Measurements from ENCODE around the gene CATSPERB. TPM values are rescaled to one million over a fixed set of nuclear protein-coding genes. Genes with fewer than 3 reads are reported as not detected.
"Not testable (repeated sequence)": the region's sequence is repeated elsewhere in the genome, so short reads cannot be mapped to it uniquely, and the experiment has no call there.

CATSPERB gene
- total and polyA plus RNA-seq, 9 donors = 0.06 to 0.93 (median 0.30) TPM; not detected in 1

- H3K9me3 ChIP-seq (replicated peaks; ENCODE audit: control insufficient read depth, low read depth, low read length) = no peaks in the 10 kb centered on the region
- H3K36me3 ChIP-seq (ENCODE audit: control insufficient read depth, insufficient read depth, low read length) = no peaks in the 10 kb centered on the region
- DNase-seq = no peak
- no peaks in the 10 kb centered on the region for H3K4me1 ChIP-seq (ENCODE audit: control insufficient read depth, insufficient read depth, low read length)
- H3K27me3 ChIP-seq (ENCODE audit: control insufficient read depth, insufficient read depth, low read length) = no peaks in the 10 kb centered on the region
- WGBS (ENCODE audit: insufficient coverage) = 50% methylated on average over 1 of the region's 1 CpG
- no peak overlapping the region for H3K4me3 ChIP-seq (ENCODE audit: low read length)
- H3K27ac ChIP-seq (ENCODE audit: low read length) = no peak overlapping the region
Observed at GRCh38 chr14:91752961-91753360, 21.1 kb upstream of the CATSPERB start.

- WGBS (ENCODE audit: insufficient coverage) = no CpG with 5 or more reads among the region's 2 CpGs
- no peak for DNase-seq
- H3K27me3 ChIP-seq (ENCODE audit: control insufficient read depth, insufficient read depth, low read length) = no peaks in the 10 kb centered on the region
- no peaks in the 10 kb centered on the region for H3K36me3 ChIP-seq (ENCODE audit: control insufficient read depth, insufficient read depth, low read length)
- no peak overlapping the region for H3K27ac ChIP-seq (ENCODE audit: low read length)
- no peaks in the 10 kb centered on the region for H3K4me1 ChIP-seq (ENCODE audit: control insufficient read depth, insufficient read depth, low read length)
- H3K9me3 ChIP-seq (replicated peaks; ENCODE audit: control insufficient read depth, low read depth, low read length) = no peaks in the 10 kb centered on the region
- H3K4me3 ChIP-seq (ENCODE audit: low read length) = no peak overlapping the region
Observed at GRCh38 chr14:91751719-91752118, 19.8 kb upstream of the CATSPERB start.

- H3K36me3 ChIP-seq (ENCODE audit: control insufficient read depth, insufficient read depth, low read length) = no peaks in the 10 kb centered on the region
- H3K9me3 ChIP-seq (replicated peaks; ENCODE audit: control insufficient read depth, low read depth, low read length) = no peaks in the 10 kb centered on the region
- no peaks in the 10 kb centered on the region for H3K27me3 ChIP-seq (ENCODE audit: control insufficient read depth, insufficient read depth, low read length)
- H3K4me1 ChIP-seq (ENCODE audit: control insufficient read depth, insufficient read depth, low read length) = no peaks in the 10 kb centered on the region
- H3K27ac ChIP-seq (ENCODE audit: low read length) = no peak overlapping the region
- DNase-seq = no peak
- WGBS (ENCODE audit: insufficient coverage) = no CpG with 5 or more reads among the region's 3 CpGs
- H3K4me3 ChIP-seq (ENCODE audit: low read length) = no peak overlapping the region
Observed at GRCh38 chr14:91750634-91751198, 18.8 kb upstream of the CATSPERB start.

- no peak for DNase-seq
- H3K27me3 ChIP-seq (ENCODE audit: control insufficient read depth, insufficient read depth, low read length) = no peaks in the 10 kb centered on the region
- H3K4me3 ChIP-seq (ENCODE audit: low read length) = no peak overlapping the region
- H3K9me3 ChIP-seq (replicated peaks; ENCODE audit: control insufficient read depth, low read depth, low read length) = no peaks in the 10 kb centered on the region
- no peaks in the 10 kb centered on the region for H3K36me3 ChIP-seq (ENCODE audit: control insufficient read depth, insufficient read depth, low read length)
- H3K27ac ChIP-seq (ENCODE audit: low read length) = no peak overlapping the region
- WGBS (ENCODE audit: insufficient coverage) = no CpG with 5 or more reads among the region's 2 CpGs
- no peaks in the 10 kb centered on the region for H3K4me1 ChIP-seq (ENCODE audit: control insufficient read depth, insufficient read depth, low read length)
Observed at GRCh38 chr14:91749868-91750267, 18.0 kb upstream of the CATSPERB start.

- no peak for DNase-seq
- Histone ChIP-seq H3K4me1 (ENCODE audit: control insufficient read depth, insufficient read depth, low read length) (no peaks in the 10 kb centered on the region), H3K36me3 (ENCODE audit: control insufficient read depth, insufficient read depth, low read length) (no peaks in the 10 kb centered on the region), H3K27me3 (ENCODE audit: control insufficient read depth, insufficient read depth, low read length) (no peaks in the 10 kb centered on the region), H3K9me3 (replicated peaks; ENCODE audit: control insufficient read depth, low read depth, low read length) (no peaks in the 10 kb centered on the region), H3K27ac (ENCODE audit: low read length) (no peak overlapping the region), H3K4me3 (ENCODE audit: low read length) (no peak overlapping the region)
- no CpG with 5 or more reads among the region's 2 CpGs for WGBS (ENCODE audit: insufficient coverage)
Observed at GRCh38 chr14:91748049-91748448, 16.2 kb upstream of the CATSPERB start.

GRCh38 chr14:91745344-91745743 is 13.5 kb upstream of the CATSPERB start:
- H3K36me3 ChIP-seq (ENCODE audit: control insufficient read depth, insufficient read depth, low read length) = no peaks in the 10 kb centered on the region
- H3K27me3 ChIP-seq (ENCODE audit: control insufficient read depth, insufficient read depth, low read length) = no peaks in the 10 kb centered on the region
- WGBS (ENCODE audit: insufficient coverage) = no CpG with 5 or more reads among the region's 1 CpG
- no peaks in the 10 kb centered on the region for H3K4me1 ChIP-seq (ENCODE audit: control insufficient read depth, insufficient read depth, low read length)
- DNase-seq = no peak
- H3K4me3 ChIP-seq (ENCODE audit: low read length) = no peak overlapping the region
- no peak overlapping the region for H3K27ac ChIP-seq (ENCODE audit: low read length)
- no peaks in the 10 kb centered on the region for H3K9me3 ChIP-seq (replicated peaks; ENCODE audit: control insufficient read depth, low read depth, low read length)

GRCh38 chr14:91744068-91744480 is 12.2 kb upstream of the CATSPERB start:
- Histone ChIP-seq H3K4me1 (ENCODE audit: control insufficient read depth, insufficient read depth, low read length) (no peaks in the 10 kb centered on the region), H3K4me3 (ENCODE audit: low read length) (no peak overlapping the region), H3K27ac (ENCODE audit: low read length) (no peak overlapping the region), H3K27me3 (ENCODE audit: control insufficient read depth, insufficient read depth, low read length) (no peaks in the 10 kb centered on the region), H3K9me3 (replicated peaks; ENCODE audit: control insufficient read depth, low read depth, low read length) (no peaks in the 10 kb centered on the region), H3K36me3 (ENCODE audit: control insufficient read depth, insufficient read depth, low read length) (no peaks in the 10 kb centered on the region)
- DNase-seq = no peak
- no CpG with 5 or more reads among the region's 2 CpGs for WGBS (ENCODE audit: insufficient coverage)

- no peak overlapping the region for H3K27ac ChIP-seq (ENCODE audit: low read length)
- no peaks in the 10 kb centered on the region for H3K36me3 ChIP-seq (ENCODE audit: control insufficient read depth, insufficient read depth, low read length)
- WGBS (ENCODE audit: insufficient coverage) = 80% methylated on average over 1 of the region's 2 CpGs
Observed at GRCh38 chr14:91743305-91743653, 11.4 kb upstream of the CATSPERB start.

GRCh38 chr14:91742621-91743304 is 10.9 kb upstream of the CATSPERB start:
- no CpG with 5 or more reads among the region's 1 CpG for WGBS (ENCODE audit: insufficient coverage)
- H3K36me3 ChIP-seq (ENCODE audit: control insufficient read depth, insufficient read depth, low read length) = no peaks in the 10 kb centered on the region
- no peak overlapping the region for H3K4me3 ChIP-seq (ENCODE audit: low read length)
- no peaks in the 10 kb centered on the region for H3K4me1 ChIP-seq (ENCODE audit: control insufficient read depth, insufficient read depth, low read length)
- H3K9me3 ChIP-seq (replicated peaks; ENCODE audit: control insufficient read depth, low read depth, low read length) = no peaks in the 10 kb centered on the region
- DNase-seq = no peak
- no peaks in the 10 kb centered on the region for H3K27me3 ChIP-seq (ENCODE audit: control insufficient read depth, insufficient read depth, low read length)
- no peak overlapping the region for H3K27ac ChIP-seq (ENCODE audit: low read length)

More at GRCh38 chr14:91743305-91743653, 11.4 kb upstream of the CATSPERB start:
- Histone ChIP-seq H3K27me3 (ENCODE audit: control insufficient read depth, insufficient read depth, low read length) (no peaks in the 10 kb centered on the region), H3K9me3 (replicated peaks; ENCODE audit: control insufficient read depth, low read depth, low read length) (no peaks in the 10 kb centered on the region), H3K4me3 (ENCODE audit: low read length) (no peak overlapping the region), H3K4me1 (ENCODE audit: control insufficient read depth, insufficient read depth, low read length) (no peaks in the 10 kb centered on the region)
- DNase-seq = no peak

GRCh38 chr14:91739867-91740266 is 8.0 kb upstream of the CATSPERB start:
- H3K4me1 ChIP-seq (ENCODE audit: control insufficient read depth, insufficient read depth, low read length); H3K36me3 ChIP-seq (ENCODE audit: control insufficient read depth, insufficient read depth, low read length); H3K9me3 ChIP-seq (replicated peaks; ENCODE audit: control insufficient read depth, low read depth, low read length); H3K4me3 ChIP-seq (ENCODE audit: low read length); DNase-seq; H3K27me3 ChIP-seq (ENCODE audit: control insufficient read depth, insufficient read depth, low read length); H3K27ac ChIP-seq (ENCODE audit: low read length): not testable (repeated sequence)
- WGBS (ENCODE audit: insufficient coverage) = no CpG with 5 or more reads among the region's 2 CpGs
